CD4-positive, alpha-beta T cell treated with Interferon gamma for 1 hour (primary cell): ENCODE data around the gene FAM83D.

Source experiments
- DNase-seq: peaks from one replicate; pipeline ENCODE4 v3.0.0-alpha.2; 2020

The FAM83D gene

GRCh38 chr20:38926142-38926933 lies at the start of gene FAM83D:
TSS of gene FAM83D (plus strand) at chr20:38926417. CDS start at chr20:38926443, 26 bp downstream.
- DNase-seq, result peak; percentile 96

- DNase-seq, result no peak
These were observed 48.7 kb upstream of the FAM83D start for GRCh38 chr20:38877483-38877882.

GRCh38 chr20:38878866-38879265 lies 47.4 kb upstream of the FAM83D start:
- DNase-seq, result no peak

GRCh38 chr20:38880952-38881735 lies 45.1 kb upstream of the FAM83D start:
- no peak for DNase-seq

- DNase-seq, result no peak
These were observed 44.3 kb upstream of the FAM83D start for GRCh38 chr20:38881806-38882440.

- DNase-seq, result no peak
These were observed 43.6 kb upstream of the FAM83D start for GRCh38 chr20:38882600-38882999.

GRCh38 chr20:38883081-38883980 lies 42.9 kb upstream of the FAM83D start:
- no peak for DNase-seq

GRCh38 chr20:38883981-38884733 lies 42.1 kb upstream of the FAM83D start:
- DNase-seq, result no peak

- DNase-seq, result no peak
These were observed 40.9 kb upstream of the FAM83D start for GRCh38 chr20:38885357-38885756.

- no peak for DNase-seq
These were observed 38.0 kb upstream of the FAM83D start for GRCh38 chr20:38888059-38888831.

- no peak for DNase-seq
These were observed 37.2 kb upstream of the FAM83D start for GRCh38 chr20:38889050-38889449.

- no peak for DNase-seq
These were observed 36.3 kb upstream of the FAM83D start for GRCh38 chr20:38889792-38890496.

GRCh38 chr20:38890497-38890818 lies 35.8 kb upstream of the FAM83D start:
- DNase-seq, result no peak

GRCh38 chr20:38892091-38892981 lies 33.9 kb upstream of the FAM83D start:
- DNase-seq, result no peak

- no peak for DNase-seq
These were observed 33.1 kb upstream of the FAM83D start for GRCh38 chr20:38893056-38893564.

GRCh38 chr20:38893565-38894090 lies 32.6 kb upstream of the FAM83D start:
- DNase-seq, result peak; percentile 78

- DNase-seq, result no peak
These were observed 31.9 kb upstream of the FAM83D start for GRCh38 chr20:38894091-38894847.
